ENCODE measurements around the gene MAPKAPK5. TPM values are rescaled to one million over a fixed set of nuclear protein-coding genes. Genes with fewer than 3 reads are reported as not detected.
A peak's percentile ranks its signal among the peaks of the same experiment; 100 is the strongest.

The MAPKAPK5 gene
- total RNA-seq, 4 donors from 2014 or later = 73.5 to 768 (median 90.1) TPM

DNA sequence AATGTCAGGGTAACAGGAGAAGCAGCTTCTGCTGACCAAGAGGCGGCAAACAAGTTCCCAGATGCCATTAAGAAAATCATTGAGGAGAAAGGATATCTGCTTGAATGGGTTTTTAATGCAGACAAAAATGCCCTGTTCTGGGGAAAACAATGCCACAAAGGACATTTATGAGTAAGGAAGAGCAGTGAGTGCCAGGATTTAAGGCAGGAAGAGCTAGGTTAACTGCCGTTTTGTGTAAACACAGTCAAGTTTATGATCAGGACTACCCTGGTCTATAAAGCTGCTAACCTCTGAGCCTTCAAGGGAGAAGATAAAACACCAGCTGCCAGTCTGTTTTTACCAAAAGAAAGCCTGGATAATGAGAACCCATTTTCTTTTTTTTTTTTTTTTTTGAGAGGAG lies 8.5 kb downstream of the MAPKAPK5 start:
- Histone ChIP-seq H3K9me3 (no peaks in the 10 kb centered on the region), H3K27me3 (no peaks in the 10 kb centered on the region), H3K27ac (peak overlapping the region; percentile 65 to 79 (median 77)), H3K36me3 (peaks cover 0 to 7% (median 2%) of the 10 kb centered on the region in 4 donors), H3K4me3 (no peak overlapping the region), H3K4me1 (peaks cover 0 to 27% (median 5%) of the 10 kb centered on the region in 4 donors)
- 59 to 79% methylated on average over 2 of the region's 2 CpGs for WGBS, 2 donors (ENCODE audit: low coverage in 1 of 2)
- DNase-seq = no peak
- TF ChIP-seq EP300 (IDR thresholded peaks at IDR 0.05; ENCODE audit: low read depth) (no peak), POLR2AphosphoS5 (IDR thresholded peaks at IDR 0.05) (peak in 2 of 3 donors; percentile 17 to 46), POLR2A (IDR thresholded peaks at IDR 0.05) (no peak)
- TF ChIP-seq, protein P1, sequence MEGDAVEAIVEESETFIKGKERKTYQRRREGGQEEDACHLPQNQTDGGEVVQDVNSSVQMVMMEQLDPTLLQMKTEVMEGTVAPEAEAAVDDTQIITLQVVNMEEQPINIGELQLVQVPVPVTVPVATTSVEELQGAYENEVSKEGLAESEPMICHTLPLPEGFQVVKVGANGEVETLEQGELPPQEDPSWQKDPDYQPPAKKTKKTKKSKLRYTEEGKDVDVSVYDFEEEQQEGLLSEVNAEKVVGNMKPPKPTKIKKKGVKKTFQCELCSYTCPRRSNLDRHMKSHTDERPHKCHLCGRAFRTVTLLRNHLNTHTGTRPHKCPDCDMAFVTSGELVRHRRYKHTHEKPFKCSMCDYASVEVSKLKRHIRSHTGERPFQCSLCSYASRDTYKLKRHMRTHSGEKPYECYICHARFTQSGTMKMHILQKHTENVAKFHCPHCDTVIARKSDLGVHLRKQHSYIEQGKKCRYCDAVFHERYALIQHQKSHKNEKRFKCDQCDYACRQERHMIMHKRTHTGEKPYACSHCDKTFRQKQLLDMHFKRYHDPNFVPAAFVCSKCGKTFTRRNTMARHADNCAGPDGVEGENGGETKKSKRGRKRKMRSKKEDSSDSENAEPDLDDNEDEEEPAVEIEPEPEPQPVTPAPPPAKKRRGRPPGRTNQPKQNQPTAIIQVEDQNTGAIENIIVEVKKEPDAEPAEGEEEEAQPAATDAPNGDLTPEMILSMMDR (IDR thresholded peaks at IDR 0.05) = no peak
- in situ Hi-C loops (cut with MboI; ENCODE audit: low pct_ligation_motif_present in 1 of 4, low pct_unique_long_range_greater_than_20kb in 1 of 4, low sequenced_read_pairs in 3 of 4) = no loop called here
- intact Hi-C loops (cut with DNase I; ENCODE audit: low total_unique reads) = no loop called here

DNA sequence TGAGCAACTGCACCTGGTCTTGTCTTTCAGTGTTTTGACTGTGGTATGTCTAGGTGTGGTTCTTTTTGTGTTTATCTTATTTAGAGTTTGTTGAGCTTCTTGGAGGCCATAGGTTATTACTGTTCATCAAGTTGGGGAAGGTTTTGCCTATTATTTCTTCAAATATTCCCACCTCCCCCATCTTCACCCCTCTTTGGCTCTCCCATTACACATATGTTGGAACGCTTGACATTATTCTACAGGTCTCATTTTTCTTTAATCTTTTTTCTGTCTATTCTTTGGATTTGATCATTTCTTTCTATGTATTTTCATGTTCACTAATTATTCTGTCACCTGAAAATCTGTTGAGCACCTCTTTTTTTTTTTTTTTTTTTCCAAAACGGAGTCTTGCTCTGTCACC lies 16.2 kb downstream of the MAPKAPK5 start:
- no peak overlapping the region for H3K4me3 ChIP-seq
- peaks cover 0 to 5% (median 0%) of the 10 kb centered on the region in 4 donors for H3K4me1 ChIP-seq
- intact Hi-C loops (cut with DNase I; ENCODE audit: low total_unique reads) (no loop called here), in situ Hi-C loops (cut with MboI; ENCODE audit: low pct_ligation_motif_present in 1 of 4, low pct_unique_long_range_greater_than_20kb in 1 of 4, low sequenced_read_pairs in 3 of 4) (no loop called here)
- no peaks in the 10 kb centered on the region for H3K27me3 ChIP-seq
- H3K36me3 ChIP-seq = peaks cover 0 to under 1% (median 0%) of the 10 kb centered on the region in 4 donors
- no peak for DNase-seq
- WGBS, 2 donors (ENCODE audit: low coverage in 1 of 2) = 98 to 100% methylated on average over 1 to 2 of the region's 2 CpGs
- H3K27ac ChIP-seq = no peak overlapping the region
- TF ChIP-seq, protein P1 (IDR thresholded peaks at IDR 0.05) = no peak
- no peak for TF ChIP-seq POLR2AphosphoS5 (IDR thresholded peaks at IDR 0.05)
- no peak for TF ChIP-seq POLR2A (IDR thresholded peaks at IDR 0.05)
- TF ChIP-seq EP300 (IDR thresholded peaks at IDR 0.05; ENCODE audit: low read depth) = no peak
- no peaks in the 10 kb centered on the region for H3K9me3 ChIP-seq

DNA sequence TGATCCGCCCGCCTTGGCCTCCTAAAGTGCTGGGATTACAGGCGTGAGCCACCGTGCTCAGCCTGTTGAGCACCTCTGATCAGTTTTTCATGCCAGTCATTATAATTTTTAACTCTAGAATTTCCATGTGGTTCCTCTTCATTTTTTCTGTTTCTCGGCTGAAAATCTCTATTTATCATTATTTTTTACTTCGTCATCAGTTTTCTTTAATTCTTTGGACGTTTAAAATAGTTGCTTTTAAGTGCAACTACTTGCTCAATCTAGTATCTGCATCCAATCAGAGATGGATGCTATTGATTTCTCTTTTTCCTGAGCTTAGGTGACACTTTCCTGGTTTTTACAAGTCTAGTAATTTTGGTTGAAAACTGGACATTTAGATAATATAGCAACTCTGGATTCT lies 16.8 kb downstream of the MAPKAPK5 start:
- no peak for TF ChIP-seq POLR2AphosphoS5 (IDR thresholded peaks at IDR 0.05)
- TF ChIP-seq POLR2A (IDR thresholded peaks at IDR 0.05) = no peak
- TF ChIP-seq, protein P1 (IDR thresholded peaks at IDR 0.05) = no peak
- no peak for TF ChIP-seq EP300 (IDR thresholded peaks at IDR 0.05; ENCODE audit: low read depth)
- H3K4me3 ChIP-seq = no peak overlapping the region
- no peak overlapping the region for H3K27ac ChIP-seq
- H3K9me3 ChIP-seq = no peaks in the 10 kb centered on the region
- intact Hi-C loops (cut with DNase I; ENCODE audit: low total_unique reads) (no loop called here), in situ Hi-C loops (cut with MboI; ENCODE audit: low pct_ligation_motif_present in 1 of 4, low pct_unique_long_range_greater_than_20kb in 1 of 4, low sequenced_read_pairs in 3 of 4) (no loop called here)
- H3K4me1 ChIP-seq = peaks cover 0 to 5% (median 0%) of the 10 kb centered on the region in 4 donors
- 94 to 96% methylated on average over 5 to 7 of the region's 7 CpGs for WGBS, 2 donors (ENCODE audit: low coverage in 1 of 2)
- DNase-seq = no peak
- H3K27me3 ChIP-seq = no peaks in the 10 kb centered on the region
- H3K36me3 ChIP-seq = no peaks in the 10 kb centered on the region

- DNase-seq = no peak
- in situ Hi-C loops (cut with MboI; ENCODE audit: low pct_ligation_motif_present in 1 of 4, low pct_unique_long_range_greater_than_20kb in 1 of 4, low sequenced_read_pairs in 3 of 4) = no loop called here
- no peaks in the 10 kb centered on the region for H3K4me1 ChIP-seq
- 89 to 100% methylated on average over 1 of the region's 1 CpG for WGBS, 2 donors (ENCODE audit: low coverage in 1 of 2)
- no peaks in the 10 kb centered on the region for H3K27me3 ChIP-seq
- intact Hi-C loops (cut with DNase I; ENCODE audit: low total_unique reads) = no loop called here
- H3K4me3 ChIP-seq = no peak overlapping the region
- H3K27ac ChIP-seq = no peak overlapping the region
- peaks cover 0 to 35% (median 13%) of the 10 kb centered on the region in 4 donors for H3K36me3 ChIP-seq
- H3K9me3 ChIP-seq = no peaks in the 10 kb centered on the region
- no peak for TF ChIP-seq EP300 (IDR thresholded peaks at IDR 0.05; ENCODE audit: low read depth)
- TF ChIP-seq POLR2A (IDR thresholded peaks at IDR 0.05) = no peak
- no peak for TF ChIP-seq POLR2AphosphoS5 (IDR thresholded peaks at IDR 0.05)
- TF ChIP-seq, protein P1 (IDR thresholded peaks at IDR 0.05) = no peak
Measured at GRCh38 chr12:111864913-111865312, 22.9 kb downstream of the MAPKAPK5 start.

Measured in transverse colon (tissue), 4 donors.